Activated CD8-positive, alpha-beta T cell treated with anti-CD3 and anti-CD28 coated beads for 36 hours (primary cell): ENCODE results near the gene TBL1X. TPM values are rescaled to one million over a fixed set of nuclear protein-coding genes. Genes with fewer than 3 reads are reported as not detected.
A peak's percentile ranks its signal among the peaks of the same experiment; 100 is the strongest.

Experiments
- ATAC-seq: fragments of 200-7000 bp; cut with Tn5 transposase; one replicate; pipeline ENCODE4 v1.10.0; 2021; ENCODE audit warnings: mild to moderate bottlenecking, moderate library complexity
- CTCF ChIA-PET: fragments of 350-600 bp; sonication (Branson Sonifier 250); formaldehyde crosslinking; loops from one replicate; lab custom pipeline; 2021; ENCODE audit warnings: antibody characterized with exemption; lab: Charles Lee
- POLR2A ChIA-PET: fragments of 350-600 bp; sonication (Branson Sonifier 250); formaldehyde crosslinking; loops from one replicate; lab custom pipeline; 2021; ENCODE audit warnings: antibody characterized with exemption; lab: Charles Lee
- DNase-seq: peaks from one replicate; pipeline ENCODE4 v3.0.0-alpha.2; 2020
- H3K27ac Mint-ChIP-seq: one replicate; pipeline ENCODE4 v1.8.0; 2021; ENCODE audit warnings: mild to moderate bottlenecking, mixed read lengths
- H3K27me3 Mint-ChIP-seq: one replicate; pipeline ENCODE4 v1.8.0; 2021; ENCODE audit warnings: mixed read lengths
- H3K36me3 Mint-ChIP-seq: one replicate; pipeline ENCODE4 v1.8.0; 2021; ENCODE audit warnings: low read depth, mixed read lengths
- H3K4me1 Mint-ChIP-seq: one replicate; pipeline ENCODE4 v1.8.0; 2021; ENCODE audit warnings: low read depth, mixed read lengths
- H3K4me3 Mint-ChIP-seq: one replicate; pipeline ENCODE4 v1.8.0; 2021; ENCODE audit warnings: mild to moderate bottlenecking, moderate library complexity, mixed read lengths
- H3K9me3 Mint-ChIP-seq: one replicate; pipeline ENCODE4 v1.8.0; 2021; ENCODE audit warnings: mixed read lengths
- CTCF ChIP-seq: fragments of 200-600 bp; IDR thresholded peaks from one replicate; pipeline ENCODE4 v1.8.0; 2022; ENCODE audit warnings: antibody characterized with exemption, mild to moderate bottlenecking
- intact Hi-C: fragments of 100-400 bp; cut with micrococcal nuclease; formaldehyde crosslinking; loops from one replicate; pipeline ENCODE4 v1.10.0; 2022
- total RNA-seq, 2 experiments: library from RNA; stranded (reverse); gene quantifications; one replicate each; pipeline ENCODE4 v1.2.3, GENCODE V29; 2021

Gene TBL1X
- total RNA-seq, 2 experiments from 2014 or later: 28.9 to 32.0 TPM

GRCh38 chrX:9708923-9709553, 244.2 kb downstream of the TBL1X start:
- ATAC-seq: peak; percentile 75
- POLR2A ChIA-PET: no interaction called here
- peak; percentile 57 for TF ChIP-seq CTCF
- Mint-ChIP-seq H3K4me3 (no peak overlapping the region), H3K36me3 (peaks cover 30% of the 10 kb centered on the region), H3K27me3 (no peaks in the 10 kb centered on the region), H3K4me1 (peaks cover 5% of the 10 kb centered on the region), H3K27ac (no peak overlapping the region), H3K9me3 (no peaks in the 10 kb centered on the region)
- CTCF ChIA-PET: interaction anchor here (0.9 to 1.2 kb wide), 2 partner anchors 10 to 894 kb away, joined by 3 read pairs; no protein-coding TSS in a partner anchor
- intact Hi-C loops: loop anchor here (10.0 kb wide), 2 partner anchors 244 to 884 kb away; partner anchors contain the start of gene TBL1X
- peak; percentile 81 for DNase-seq

DNA sequence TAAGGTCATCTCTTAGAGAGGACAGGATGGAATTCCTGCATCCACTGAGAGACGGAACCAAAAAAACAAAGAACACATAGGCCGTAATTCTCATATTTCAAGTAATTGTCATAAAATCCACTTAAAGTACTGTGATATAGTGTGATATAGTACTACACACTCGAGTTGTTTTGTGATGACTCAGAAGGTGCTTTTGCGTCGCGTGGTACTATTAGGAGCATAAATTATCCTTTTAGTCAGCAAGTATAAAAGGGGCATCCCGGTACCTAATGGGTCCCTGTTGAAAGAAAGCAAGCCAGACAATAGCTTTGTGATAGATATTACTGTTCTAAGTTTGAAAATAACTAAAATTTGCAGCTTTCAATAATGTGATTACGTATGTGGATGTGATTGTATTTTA, 245.5 kb downstream of the TBL1X start:
- no peaks in the 10 kb centered on the region for H3K27me3 Mint-ChIP-seq
- TF ChIP-seq CTCF: no peak
- H3K27ac Mint-ChIP-seq: no peak overlapping the region
- H3K36me3 Mint-ChIP-seq: peaks cover 22% of the 10 kb centered on the region
- no peak overlapping the region for H3K4me3 Mint-ChIP-seq
- intact Hi-C loops: no loop called here
- CTCF ChIA-PET: interaction anchor here (1.2 kb wide), 1 partner anchor 12 kb away, joined by 3 read pairs; no protein-coding TSS in a partner anchor
- H3K9me3 Mint-ChIP-seq: no peaks in the 10 kb centered on the region
- ATAC-seq (no peak), DNase-seq (no peak)
- H3K4me1 Mint-ChIP-seq: peaks cover 5% of the 10 kb centered on the region
- POLR2A ChIA-PET: no interaction called here

DNA sequence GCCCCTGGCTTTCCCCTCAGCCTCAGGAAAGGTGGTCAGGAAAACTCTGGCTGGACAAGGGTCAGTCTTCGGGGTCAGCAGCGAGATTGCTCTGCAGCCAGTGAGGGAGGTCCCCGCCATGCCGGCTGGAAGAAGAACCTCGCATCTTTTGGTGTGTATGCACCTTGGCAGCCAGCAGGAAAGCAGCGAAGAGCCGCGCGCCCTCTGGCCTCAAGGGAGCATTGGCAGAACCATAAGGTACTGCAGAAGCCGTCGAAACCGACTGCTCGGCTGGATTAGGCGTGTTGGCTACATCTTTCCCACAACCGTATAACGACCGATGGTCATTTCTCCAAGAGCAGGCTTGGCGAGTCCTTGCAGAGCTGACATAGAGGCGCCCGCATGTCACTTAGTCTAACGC, 252.5 kb downstream of the TBL1X start:
- peaks cover 48% of the 10 kb centered on the region for H3K36me3 Mint-ChIP-seq
- no peak for TF ChIP-seq CTCF
- no peak overlapping the region for H3K27ac Mint-ChIP-seq
- H3K4me3 Mint-ChIP-seq: no peak overlapping the region
- DNase-seq: no peak
- H3K27me3 Mint-ChIP-seq: no peaks in the 10 kb centered on the region
- ChIA-PET CTCF (no interaction called here), POLR2A (no interaction called here)
- H3K9me3 Mint-ChIP-seq: peaks cover 6% of the 10 kb centered on the region
- no peaks in the 10 kb centered on the region for H3K4me1 Mint-ChIP-seq
- no peak for ATAC-seq
- intact Hi-C loops: no loop called here

DNA sequence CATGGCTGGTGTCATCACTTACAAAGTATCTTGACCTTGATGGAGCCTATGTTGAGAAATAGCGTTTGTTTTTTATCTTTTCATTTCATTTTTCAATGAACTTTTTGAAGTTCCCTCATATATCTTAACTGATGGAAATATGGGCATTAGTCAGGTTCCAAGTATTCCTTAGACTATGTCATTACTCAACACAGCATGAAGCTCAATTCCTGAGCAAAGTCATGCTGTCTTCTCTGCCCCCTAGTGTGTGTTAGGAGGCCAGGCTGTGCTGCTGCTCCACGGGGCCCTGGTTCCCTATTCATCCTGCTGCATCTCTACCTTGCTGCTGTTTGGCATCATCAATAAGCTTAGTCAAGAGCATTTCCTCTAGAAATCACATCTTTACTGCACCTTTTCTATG, 259.9 kb downstream of the TBL1X start:
- ChIA-PET POLR2A (interaction anchor here (0.5 kb wide), 1 partner anchor 68 kb away, joined by 4 read pairs; no protein-coding TSS in a partner anchor), CTCF (no interaction called here)
- no peak for TF ChIP-seq CTCF
- no peak overlapping the region for H3K27ac Mint-ChIP-seq
- peaks cover 27% of the 10 kb centered on the region for H3K36me3 Mint-ChIP-seq
- ATAC-seq: no peak
- intact Hi-C loops: no loop called here
- no peak for DNase-seq
- H3K4me1 Mint-ChIP-seq: no peaks in the 10 kb centered on the region
- H3K4me3 Mint-ChIP-seq: no peak overlapping the region
- peaks cover 24% of the 10 kb centered on the region for H3K9me3 Mint-ChIP-seq
- peaks cover 2% of the 10 kb centered on the region for H3K27me3 Mint-ChIP-seq

DNA sequence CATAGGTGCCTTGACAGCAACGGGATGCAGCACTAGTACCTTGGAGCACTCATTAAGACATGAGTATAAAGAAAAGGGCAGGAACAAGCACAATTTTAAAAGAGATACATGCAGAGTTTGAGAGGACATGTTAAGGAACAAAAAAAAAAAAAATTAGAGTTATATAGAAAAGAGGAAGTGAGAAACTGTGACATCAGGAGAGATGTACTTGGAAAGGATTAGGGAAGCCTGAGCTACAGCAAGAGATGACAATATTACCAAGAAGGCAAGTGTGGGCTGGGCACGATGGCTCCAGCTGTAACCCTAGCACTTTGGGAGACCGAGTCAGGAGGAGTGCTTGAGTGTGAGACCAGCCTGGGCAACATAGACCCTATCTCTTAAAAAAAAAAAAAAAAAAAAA, 263.4 kb downstream of the TBL1X start:
- CTCF ChIA-PET: no interaction called here
- no peak for ATAC-seq
- Mint-ChIP-seq H3K4me3 (no peak overlapping the region), H3K9me3 (peaks cover 14% of the 10 kb centered on the region), H3K27me3 (peaks cover 2% of the 10 kb centered on the region), H3K36me3 (peaks cover 4% of the 10 kb centered on the region), H3K4me1 (peaks cover 3% of the 10 kb centered on the region), H3K27ac (no peak overlapping the region)
- intact Hi-C loops: no loop called here
- POLR2A ChIA-PET: no interaction called here
- TF ChIP-seq CTCF: no peak
- DNase-seq: no peak
